ENCODE results near the gene CCL4L2. TPM values are rescaled to one million over a fixed set of nuclear protein-coding genes. Genes with fewer than 3 reads are reported as not detected.
"Not testable (repeated sequence)": the region's sequence is repeated elsewhere in the genome, so short reads cannot be mapped to it uniquely, and the experiment has no call there.

Gene CCL4L2
- total RNA-seq, 1 donor from 2014 or later, result not detected

DNA sequence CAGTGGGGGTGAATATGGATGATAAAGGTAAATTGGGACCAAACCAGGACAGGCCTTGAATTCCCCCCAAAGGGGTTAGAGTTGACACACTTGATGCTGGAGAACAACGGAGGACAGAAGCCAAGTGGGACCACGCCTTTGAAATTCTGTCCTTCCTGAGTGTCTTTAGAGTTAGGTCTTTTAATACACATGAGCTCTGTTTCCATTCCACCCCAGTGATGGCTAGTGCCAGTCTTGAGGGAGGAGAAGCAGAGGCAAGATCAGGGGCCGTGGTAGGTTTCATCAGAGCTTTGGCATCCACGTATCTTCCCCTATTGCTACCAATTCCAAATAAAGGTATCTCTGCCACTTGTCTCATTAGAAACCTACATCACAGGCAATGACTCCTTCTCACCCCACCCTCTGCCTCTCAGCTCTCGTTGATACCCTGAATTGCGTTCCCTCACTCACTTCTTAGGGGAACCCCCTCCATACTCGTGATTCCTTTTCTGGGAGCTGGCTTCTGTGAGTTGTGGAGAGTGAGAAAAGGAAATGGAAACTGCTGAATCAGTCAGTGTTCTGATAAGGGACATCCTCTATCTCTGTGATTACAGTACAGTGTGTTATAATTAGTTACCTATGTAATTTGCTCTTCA, 11.9 kb upstream of the CCL4L2 start:
- Histone ChIP-seq H3K4me3 (ENCODE audit: low read depth, low read length) (no peak overlapping the region), H3K36me3 (ENCODE audit: control insufficient read depth, insufficient read depth, low read length) (no peaks in the 10 kb centered on the region), H3K27me3 (ENCODE audit: control insufficient read depth, insufficient read depth, low read length) (no peaks in the 10 kb centered on the region)
- no peak for DNase-seq (ENCODE audit: low read depth)
- TF ChIP-seq, protein P1, sequence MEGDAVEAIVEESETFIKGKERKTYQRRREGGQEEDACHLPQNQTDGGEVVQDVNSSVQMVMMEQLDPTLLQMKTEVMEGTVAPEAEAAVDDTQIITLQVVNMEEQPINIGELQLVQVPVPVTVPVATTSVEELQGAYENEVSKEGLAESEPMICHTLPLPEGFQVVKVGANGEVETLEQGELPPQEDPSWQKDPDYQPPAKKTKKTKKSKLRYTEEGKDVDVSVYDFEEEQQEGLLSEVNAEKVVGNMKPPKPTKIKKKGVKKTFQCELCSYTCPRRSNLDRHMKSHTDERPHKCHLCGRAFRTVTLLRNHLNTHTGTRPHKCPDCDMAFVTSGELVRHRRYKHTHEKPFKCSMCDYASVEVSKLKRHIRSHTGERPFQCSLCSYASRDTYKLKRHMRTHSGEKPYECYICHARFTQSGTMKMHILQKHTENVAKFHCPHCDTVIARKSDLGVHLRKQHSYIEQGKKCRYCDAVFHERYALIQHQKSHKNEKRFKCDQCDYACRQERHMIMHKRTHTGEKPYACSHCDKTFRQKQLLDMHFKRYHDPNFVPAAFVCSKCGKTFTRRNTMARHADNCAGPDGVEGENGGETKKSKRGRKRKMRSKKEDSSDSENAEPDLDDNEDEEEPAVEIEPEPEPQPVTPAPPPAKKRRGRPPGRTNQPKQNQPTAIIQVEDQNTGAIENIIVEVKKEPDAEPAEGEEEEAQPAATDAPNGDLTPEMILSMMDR (IDR thresholded peaks at IDR 0.05; ENCODE audit: insufficient read depth, low read length, severe bottlenecking), result no peak
- no peak for FAIRE-seq

GRCh38 chr17:36201102-36201501, 9.8 kb upstream of the CCL4L2 start:
- not testable (repeated sequence) for H3K4me3 ChIP-seq (ENCODE audit: low read depth, low read length); H3K27me3 ChIP-seq (ENCODE audit: control insufficient read depth, insufficient read depth, low read length); FAIRE-seq; DNase-seq (ENCODE audit: low read depth); H3K36me3 ChIP-seq (ENCODE audit: control insufficient read depth, insufficient read depth, low read length)

GRCh38 chr17:36201506-36201905, 9.4 kb upstream of the CCL4L2 start:
- not testable (repeated sequence) for DNase-seq (ENCODE audit: low read depth); H3K4me3 ChIP-seq (ENCODE audit: low read depth, low read length); H3K27me3 ChIP-seq (ENCODE audit: control insufficient read depth, insufficient read depth, low read length); H3K36me3 ChIP-seq (ENCODE audit: control insufficient read depth, insufficient read depth, low read length); FAIRE-seq

- DNase-seq (ENCODE audit: low read depth), result no peak
- H3K36me3 ChIP-seq (ENCODE audit: control insufficient read depth, insufficient read depth, low read length), result no peaks in the 10 kb centered on the region
- no peaks in the 10 kb centered on the region for H3K27me3 ChIP-seq (ENCODE audit: control insufficient read depth, insufficient read depth, low read length)
- H3K4me3 ChIP-seq (ENCODE audit: low read depth, low read length), result no peak overlapping the region
- no peak for FAIRE-seq
- TF ChIP-seq, protein P1 (IDR thresholded peaks at IDR 0.05; ENCODE audit: insufficient read depth, low read length, severe bottlenecking), result no peak
These were observed 7.5 kb upstream of the CCL4L2 start for GRCh38 chr17:36203335-36203734.

DNA sequence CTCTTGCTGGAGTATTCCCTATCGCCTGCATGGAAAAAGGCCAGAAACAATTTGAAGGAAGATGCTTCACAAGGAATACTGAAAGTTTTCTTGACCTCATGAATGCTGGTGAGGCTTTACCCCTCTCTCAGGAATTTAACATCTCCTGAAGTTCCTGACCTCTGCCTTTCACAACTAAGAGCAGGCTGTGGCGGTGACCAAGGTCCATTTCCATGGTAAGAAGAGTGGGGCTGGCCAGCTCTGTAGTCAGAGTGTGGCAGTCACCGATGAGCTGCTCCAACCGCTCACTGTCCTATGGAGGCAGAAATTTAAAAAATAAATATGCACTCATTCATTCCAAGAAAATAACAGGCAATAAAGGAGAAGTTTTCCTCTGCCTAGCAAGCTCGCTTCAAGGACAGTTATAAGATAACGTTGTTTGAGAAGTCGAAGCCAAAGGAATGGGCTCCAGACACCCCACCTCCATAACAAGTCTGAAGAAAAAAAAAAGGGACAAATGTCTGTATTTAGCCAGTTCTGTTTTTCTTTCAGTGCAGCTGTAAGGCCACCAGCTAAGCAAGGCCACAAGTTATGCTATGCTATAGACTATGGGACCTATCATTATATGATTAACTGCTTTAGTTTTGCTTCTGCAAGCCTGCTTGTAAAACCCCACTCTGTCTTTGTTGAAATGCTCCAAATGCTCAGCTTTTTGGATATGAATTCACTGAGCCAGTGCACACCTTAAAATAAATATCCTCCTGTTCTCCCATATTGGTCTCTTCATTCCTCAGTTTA, 6.0 kb upstream of the CCL4L2 start:
- Histone ChIP-seq H3K36me3 (ENCODE audit: control insufficient read depth, insufficient read depth, low read length) (no peaks in the 10 kb centered on the region), H3K4me3 (ENCODE audit: low read depth, low read length) (no peak overlapping the region), H3K27me3 (ENCODE audit: control insufficient read depth, insufficient read depth, low read length) (no peaks in the 10 kb centered on the region)
- no peak for DNase-seq (ENCODE audit: low read depth)
- TF ChIP-seq, protein P1 (IDR thresholded peaks at IDR 0.05; ENCODE audit: insufficient read depth, low read length, severe bottlenecking), result no peak
- FAIRE-seq, result no peak

DNA sequence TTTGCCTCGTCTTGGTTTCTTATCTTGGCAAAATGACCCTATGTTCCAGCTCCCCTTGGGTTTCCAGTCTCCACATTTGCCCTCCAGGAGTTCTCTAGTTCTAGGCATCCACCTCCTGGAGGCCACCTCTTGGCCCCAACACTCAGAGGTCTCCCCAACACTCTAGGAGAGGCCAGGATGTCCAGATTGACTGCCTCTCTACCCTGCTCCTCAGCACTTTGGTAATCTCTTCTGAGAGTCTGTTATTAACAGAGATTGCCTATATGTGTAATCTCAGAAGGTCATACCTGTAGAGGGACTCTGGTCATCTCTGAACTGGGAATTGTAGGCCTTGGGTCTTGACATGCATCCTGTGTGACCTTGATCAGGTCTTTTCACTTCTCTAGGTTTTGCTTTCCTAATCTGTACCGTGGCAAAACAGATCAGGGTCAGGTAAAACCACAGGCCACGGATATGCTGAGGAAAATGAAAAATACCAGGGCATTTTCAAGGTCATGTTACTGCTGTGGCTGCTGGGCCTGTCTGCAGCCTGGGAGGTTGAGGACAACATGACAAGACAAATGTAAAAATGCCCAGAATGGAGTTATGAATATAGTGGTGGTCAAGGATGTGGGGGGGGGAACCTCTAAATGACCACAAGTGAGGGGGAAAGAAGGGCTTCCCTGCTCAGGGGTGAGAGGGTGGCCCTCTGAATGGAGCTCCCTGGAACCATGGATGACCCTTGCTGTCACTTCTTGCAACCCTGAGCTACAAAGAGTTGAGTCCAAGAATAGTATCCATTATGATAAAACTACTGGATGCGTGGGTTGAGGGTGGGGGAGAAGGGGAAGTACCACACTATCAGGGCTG, 5.0 kb upstream of the CCL4L2 start:
- TF ChIP-seq, protein P1 (IDR thresholded peaks at IDR 0.05; ENCODE audit: insufficient read depth, low read length, severe bottlenecking), result no peak
- no peaks in the 10 kb centered on the region for H3K36me3 ChIP-seq (ENCODE audit: control insufficient read depth, insufficient read depth, low read length)
- no peak overlapping the region for H3K4me3 ChIP-seq (ENCODE audit: low read depth, low read length)
- H3K27me3 ChIP-seq (ENCODE audit: control insufficient read depth, insufficient read depth, low read length), result no peaks in the 10 kb centered on the region
- FAIRE-seq, result no peak
- DNase-seq (ENCODE audit: low read depth), result no peak

GRCh38 chr17:36206486-36206821, 4.4 kb upstream of the CCL4L2 start:
- not testable (repeated sequence) for H3K36me3 ChIP-seq (ENCODE audit: control insufficient read depth, insufficient read depth, low read length); FAIRE-seq; H3K4me3 ChIP-seq (ENCODE audit: low read depth, low read length); H3K27me3 ChIP-seq (ENCODE audit: control insufficient read depth, insufficient read depth, low read length); DNase-seq (ENCODE audit: low read depth)

DNA sequence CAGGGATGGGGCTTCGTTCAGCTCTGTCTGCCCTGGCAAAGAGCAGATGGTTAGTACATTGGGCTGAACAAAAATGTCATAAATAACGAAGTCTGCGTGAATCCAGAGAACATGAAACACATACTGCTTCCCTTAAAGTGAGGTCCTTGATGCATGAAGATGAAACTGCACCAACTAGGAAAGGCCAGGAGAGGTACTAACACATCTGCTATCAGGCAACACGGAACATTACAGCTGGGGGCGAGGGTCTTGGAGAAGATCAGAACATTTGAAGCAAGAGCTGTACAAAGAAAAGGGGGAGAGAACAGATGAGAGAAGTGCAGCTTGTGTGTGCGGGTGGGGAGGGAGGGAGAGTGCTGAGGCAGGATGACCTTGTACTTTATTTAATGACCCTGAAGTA, 3.5 kb upstream of the CCL4L2 start:
- H3K27me3 ChIP-seq (ENCODE audit: control insufficient read depth, insufficient read depth, low read length); H3K36me3 ChIP-seq (ENCODE audit: control insufficient read depth, insufficient read depth, low read length); FAIRE-seq; H3K4me3 ChIP-seq (ENCODE audit: low read depth, low read length); DNase-seq (ENCODE audit: low read depth): not testable (repeated sequence)

Measured in bronchial epithelial cell (primary cell).